HG03378 (cell line): ENCODE data around the gene SGMS2.

Source experiments
- ATAC-seq: cut with Tn5 transposase; IDR thresholded peaks from one replicate; pipeline ENCODE4 v1.9.1; 2021; ENCODE audit warnings: mild to moderate bottlenecking, moderate library complexity; ENCODE audit not compliant: unreplicated experiment

The SGMS2 gene

DNA sequence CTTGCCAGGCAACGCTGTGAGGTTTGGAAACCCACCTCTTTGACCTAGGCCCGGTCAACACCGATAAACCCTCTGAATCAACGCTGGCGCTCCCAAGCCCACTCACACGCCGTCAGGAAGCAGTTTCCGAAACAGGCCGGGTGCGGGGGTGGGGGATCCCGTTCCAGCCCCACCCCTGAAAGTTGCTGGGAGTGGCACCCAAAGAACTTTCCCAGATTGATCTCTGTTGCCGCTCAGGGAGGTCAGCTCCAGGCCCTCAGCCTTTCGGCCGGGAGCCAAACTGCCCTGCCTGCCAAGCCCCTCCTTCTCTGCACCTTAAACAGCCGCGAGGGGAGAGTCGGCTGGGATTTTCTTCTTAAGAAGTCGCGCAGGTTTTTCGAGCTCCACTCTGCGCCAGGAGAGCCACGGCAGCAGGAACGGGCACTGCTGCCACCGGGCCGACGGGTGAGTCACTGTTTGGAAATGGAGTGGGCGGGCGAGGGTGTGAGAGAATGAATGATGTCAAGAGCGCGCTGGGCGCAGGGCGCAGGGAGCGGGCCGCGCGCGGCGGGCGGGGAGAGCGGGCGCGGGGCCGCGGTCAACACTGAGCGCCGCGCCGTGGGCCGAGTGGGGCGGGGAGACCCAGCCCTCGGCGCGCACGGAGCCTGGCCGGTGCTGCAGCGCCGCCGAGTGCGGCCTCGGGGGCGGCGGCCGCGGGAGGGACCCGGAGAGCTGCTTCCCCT lies at the start of gene SGMS2:
SGMS2 (plus strand) TSS at position 583 of the 722 bp plus-strand sequence. CDS start 70,622 bp downstream, outside the sequence.
- peak; percentile 84 for ATAC-seq

DNA sequence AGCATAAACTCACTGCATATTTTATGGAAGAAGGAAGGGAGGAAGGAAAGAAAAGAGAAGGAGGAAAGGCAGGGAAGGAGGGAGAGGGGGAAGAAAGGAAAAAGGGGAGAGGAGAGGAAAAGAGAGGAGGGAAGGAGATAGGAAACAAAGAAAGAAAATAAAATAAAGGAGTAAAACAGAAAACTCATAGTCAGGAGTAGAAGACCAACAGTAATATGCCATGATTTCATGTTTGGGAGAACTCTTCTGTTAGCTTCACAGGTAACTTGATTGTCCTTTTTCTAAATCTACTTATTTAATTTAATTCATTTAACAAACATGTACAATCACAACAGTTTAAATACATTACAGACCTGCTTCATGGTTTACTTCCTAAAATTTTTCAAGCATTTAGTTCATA lies 46.8 kb upstream of the SGMS2 start:
- ATAC-seq: no peak

DNA sequence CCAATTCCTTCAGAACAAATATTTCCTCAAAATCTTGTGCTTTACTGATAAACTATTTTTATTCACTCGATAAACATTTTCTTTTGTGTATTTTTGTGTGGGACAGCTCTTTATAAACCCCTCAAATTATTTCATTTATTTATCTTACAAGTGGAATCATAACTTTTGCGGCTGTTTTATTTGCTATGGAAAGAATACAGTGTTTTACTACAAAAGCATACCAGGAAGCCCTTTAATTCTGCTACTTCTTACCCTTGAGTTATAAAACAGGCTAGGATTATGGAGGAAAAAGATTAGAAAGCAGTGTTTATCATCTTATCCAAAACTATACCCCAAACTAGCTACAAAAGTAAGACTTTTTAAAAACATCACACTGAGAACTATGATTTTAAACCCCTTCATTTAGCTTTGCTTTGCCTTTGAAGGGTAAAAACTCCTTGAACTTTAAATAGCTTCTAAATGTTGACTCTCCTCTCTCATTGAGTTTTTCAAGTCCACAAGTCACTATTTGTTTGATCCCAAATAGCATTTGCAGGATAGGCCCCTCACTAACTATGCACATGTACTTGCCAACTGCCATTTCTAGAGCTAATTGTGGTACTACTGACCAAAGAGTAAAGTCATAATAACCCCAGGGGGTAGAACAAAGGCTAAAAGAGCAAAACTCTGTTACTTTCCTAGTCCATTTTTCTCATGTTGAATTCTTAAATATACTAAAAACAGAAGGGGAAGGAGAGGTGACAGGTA lies 45.8 kb upstream of the SGMS2 start:
- ATAC-seq: no peak

DNA sequence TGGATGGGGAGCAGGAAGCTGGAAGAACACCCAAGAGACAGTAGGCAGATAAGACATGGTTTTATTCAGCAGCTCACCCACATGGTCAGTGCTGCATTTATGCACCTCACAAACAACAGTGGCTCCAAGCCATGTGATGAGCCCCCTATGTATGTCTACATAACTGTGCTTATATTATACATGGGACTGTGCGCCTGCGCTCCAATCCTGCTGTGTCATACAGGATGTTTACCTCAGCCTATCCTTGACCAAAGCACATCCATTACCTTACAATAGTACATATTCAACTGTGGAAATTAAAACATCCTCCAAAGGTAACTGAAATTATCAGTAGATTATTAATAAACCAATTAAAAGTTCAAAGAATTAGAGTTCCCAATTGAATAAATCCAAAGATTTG lies 44.1 kb upstream of the SGMS2 start:
- no peak for ATAC-seq

GRCh38 chr4:107791902-107792301 lies 32.8 kb upstream of the SGMS2 start:
- ATAC-seq: no peak

DNA sequence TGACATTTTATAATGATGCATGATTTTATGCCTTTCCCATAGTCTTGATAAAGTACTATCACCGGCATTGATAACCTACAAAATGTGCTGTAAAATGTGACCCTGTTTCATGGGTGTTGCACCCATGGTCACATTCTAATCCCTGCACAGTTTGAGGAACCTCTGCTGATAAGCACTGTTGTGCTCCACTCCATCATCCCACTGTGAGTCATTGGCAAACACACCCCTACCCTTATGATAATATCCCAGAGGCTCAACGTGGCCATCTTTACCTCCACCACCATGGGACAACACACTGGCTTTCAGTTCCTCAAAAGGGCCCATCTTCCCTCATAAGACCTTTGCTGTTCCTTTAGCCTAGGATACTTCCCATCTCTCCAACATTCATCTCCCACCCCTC lies 32.0 kb upstream of the SGMS2 start:
- ATAC-seq: no peak

- ATAC-seq: no peak
Measured at GRCh38 chr4:107793996-107794395, 30.7 kb upstream of the SGMS2 start.

DNA sequence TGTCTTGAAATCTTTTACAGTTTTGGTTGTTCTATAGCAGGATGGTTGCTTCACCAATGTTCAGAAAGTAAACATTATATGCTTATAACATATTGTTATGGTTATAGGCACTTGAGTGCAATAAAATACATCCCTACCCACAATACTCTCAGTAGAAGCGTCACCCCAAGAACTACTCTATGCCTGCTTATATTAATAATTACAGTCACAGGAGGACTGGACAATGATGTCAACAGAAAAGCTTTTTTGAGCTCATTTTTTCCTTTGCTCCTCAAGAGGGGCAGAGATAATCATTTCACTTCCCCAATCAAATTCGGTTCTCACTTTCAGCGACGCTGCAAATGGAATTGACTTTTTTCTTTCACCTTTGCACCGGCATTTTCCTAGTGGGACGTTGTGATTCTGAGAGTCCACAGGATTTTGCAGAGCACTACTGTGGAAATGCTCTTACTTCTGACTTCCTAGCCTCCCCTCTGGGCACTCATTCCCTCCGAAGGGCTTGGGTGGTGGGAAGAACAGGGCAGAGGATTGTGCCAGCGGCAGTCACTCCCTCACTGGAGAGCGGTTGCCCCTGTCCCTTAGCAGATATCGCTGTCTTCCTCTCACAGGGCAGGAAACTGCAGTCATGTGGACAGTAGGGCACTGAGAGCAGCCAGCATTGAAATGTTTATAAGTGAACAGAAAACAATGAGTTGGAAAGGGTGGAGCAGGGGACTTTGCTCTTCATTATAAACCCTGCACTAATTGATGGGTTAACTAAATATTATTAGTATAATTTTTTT lies 24.9 kb upstream of the SGMS2 start:
- ATAC-seq: no peak

DNA sequence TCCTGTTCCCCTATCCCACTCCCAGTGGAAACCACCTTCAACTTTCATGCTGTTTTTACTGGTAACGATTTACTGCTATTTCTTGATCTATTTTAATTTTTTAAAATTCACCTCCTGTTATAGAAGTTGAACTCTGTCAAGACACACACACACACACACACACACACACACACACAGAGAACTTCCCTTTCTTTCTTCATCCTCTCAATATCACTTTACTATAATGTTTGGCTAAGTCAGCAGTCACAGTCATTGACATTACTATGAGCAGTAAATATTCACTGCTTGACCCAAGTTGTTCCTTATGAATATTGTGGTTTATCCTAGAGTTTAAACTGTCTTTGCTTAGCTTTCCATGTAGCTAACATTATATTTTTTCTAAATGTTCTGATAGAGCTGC lies 24.0 kb upstream of the SGMS2 start:
- no peak for ATAC-seq

DNA sequence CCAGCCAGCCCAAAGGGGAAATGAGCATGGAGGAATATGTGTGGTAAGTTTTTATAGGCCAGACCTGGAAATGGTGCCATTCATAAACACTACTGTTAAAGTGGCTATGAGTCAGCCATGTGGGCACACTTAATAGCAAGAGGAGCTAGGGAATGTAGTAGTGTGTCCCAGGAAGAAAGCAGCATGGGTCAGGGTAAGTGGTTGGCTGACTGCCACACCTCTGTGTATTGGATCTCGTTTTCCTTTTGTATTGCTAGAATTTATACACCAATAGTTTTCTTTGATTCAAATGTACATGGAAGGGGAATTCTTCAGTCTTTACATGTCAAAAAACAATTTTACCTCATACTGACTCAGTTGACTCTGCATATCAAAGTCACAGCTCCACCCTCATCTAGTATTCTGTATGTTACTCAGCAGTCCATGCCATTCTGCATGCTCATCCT lies 22.9 kb upstream of the SGMS2 start:
- no peak for ATAC-seq

DNA sequence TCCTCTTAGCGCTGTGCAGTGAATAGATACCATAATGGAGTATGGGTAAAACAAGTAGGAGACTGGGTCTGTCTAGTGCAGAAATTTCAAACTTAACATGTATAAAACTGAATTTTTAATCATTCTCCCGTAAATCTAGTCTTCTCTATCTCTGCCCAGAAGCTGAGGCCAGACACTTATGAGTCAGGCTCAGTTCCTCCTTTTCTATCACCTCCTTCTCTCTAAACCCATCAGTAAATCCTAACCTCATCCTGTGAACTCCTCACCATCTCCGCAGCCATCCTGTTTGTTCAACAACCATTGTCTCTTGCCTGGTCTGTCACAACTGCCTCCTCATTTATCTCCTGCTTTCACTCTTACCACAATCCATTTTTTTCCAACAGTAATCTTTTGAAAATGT lies 19.8 kb upstream of the SGMS2 start:
- ATAC-seq: no peak

- ATAC-seq: no peak
Measured at GRCh38 chr4:107806196-107806595, 18.5 kb upstream of the SGMS2 start.

DNA sequence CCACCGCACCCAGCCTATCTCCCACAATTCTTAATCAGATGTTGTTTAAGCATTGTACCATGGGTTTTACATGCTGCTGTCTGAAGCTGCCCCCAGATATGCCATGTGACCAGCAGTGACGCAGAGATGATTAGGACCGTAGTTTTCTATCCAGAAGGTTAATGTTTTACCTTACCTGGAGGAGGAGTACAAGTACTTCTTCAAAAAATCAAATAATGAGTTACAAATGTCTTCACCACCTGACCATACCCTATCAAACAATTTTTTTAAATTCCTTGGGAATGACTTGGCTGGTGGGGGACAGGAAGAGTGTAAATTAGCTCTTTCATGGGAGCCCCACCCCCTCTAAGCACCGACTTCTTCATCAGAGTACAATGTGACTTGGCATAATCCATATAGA lies 16.2 kb upstream of the SGMS2 start:
- no peak for ATAC-seq

DNA sequence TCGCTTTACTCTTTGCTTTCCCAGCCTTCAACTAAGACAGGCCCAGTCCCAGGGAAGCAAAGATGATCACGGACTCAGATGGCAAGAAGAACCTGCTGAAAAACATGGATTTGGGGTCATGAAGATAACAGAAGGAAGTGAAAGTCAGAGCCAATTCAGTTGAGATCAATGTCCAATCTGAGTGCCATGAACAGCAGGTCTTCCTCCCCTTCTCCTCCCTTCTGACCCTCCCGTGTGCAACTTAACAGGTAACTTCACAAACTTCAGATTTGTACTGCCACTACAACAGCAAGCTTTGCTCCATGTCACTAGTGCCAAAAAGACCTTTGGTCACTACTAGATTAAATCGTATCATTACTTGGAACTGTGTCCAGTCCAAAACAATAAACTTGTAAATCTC lies 15.5 kb upstream of the SGMS2 start:
- ATAC-seq: no peak

DNA sequence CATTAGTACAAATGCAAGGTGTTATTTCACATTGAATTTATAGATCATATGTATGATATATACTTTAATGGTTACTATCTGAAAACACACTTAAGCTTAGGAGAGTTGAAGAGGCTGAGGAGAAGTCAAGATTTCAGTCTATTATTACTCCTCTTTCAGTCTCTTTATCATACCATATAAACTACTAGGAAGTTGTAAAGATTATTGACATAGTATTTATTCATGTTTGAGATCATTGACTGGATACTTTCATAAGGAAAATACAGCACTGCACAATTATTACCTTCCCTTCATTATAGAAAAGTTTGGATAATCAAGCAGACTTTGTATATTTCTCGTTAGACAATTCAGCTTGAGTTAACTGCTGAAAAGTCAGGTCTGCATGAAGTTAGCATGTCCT lies 10.0 kb upstream of the SGMS2 start:
- ATAC-seq: no peak

GRCh38 chr4:107815158-107815557 lies 9.6 kb upstream of the SGMS2 start:
- no peak for ATAC-seq

DNA sequence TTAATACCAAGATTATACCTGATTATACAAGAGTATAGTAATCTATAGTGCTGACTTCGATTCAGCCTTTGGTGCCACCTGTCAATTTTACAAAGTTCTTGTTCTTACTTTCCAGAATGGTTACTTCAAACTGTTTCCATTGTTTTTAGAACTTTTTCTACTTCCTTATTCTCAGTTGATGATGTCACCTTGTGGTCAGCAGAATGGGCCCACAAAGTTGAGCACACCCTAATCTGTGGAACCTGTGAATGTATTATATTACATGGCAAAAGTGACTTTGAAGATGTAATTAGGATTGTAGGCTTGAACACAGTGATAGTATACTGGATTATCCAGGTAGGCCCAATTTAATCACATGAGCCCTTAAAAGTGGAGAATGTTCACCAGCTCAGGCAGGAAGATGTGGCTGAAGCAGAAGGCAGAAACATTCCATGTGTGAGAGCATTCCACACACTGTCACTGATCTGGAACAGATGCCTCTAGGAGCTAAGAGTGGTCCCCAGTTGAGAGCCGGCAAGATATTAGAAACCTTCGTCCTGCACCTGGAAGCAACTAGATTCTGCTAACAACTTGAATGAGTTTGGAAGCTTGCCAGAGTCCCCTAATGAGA lies 6.3 kb upstream of the SGMS2 start:
- peak; percentile 76 for ATAC-seq

DNA sequence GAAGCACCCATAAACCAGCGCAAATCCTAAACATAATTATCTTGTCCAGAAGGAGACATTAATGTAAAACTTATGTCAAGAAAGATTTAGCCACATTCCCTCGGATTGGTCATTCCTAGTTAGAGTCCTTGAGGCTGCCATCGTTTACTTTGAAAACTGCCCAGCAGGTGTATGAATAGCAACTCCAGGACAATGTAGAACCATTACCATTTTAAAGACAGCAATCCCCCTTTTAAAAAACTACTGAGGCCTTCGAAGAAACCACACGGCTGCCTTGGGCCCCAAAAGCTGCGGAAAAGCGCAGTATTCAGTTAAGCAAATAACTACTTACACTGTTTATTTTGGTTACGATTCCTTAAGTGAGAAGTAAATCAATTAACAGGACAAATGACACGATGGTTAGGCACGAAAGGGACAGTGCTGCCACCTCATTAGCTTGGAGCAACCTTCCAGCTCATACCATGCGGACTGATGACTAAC lies 822 bp upstream of the SGMS2 start:
- no peak for ATAC-seq

GRCh38 chr4:107825072-107825824 lies 516 bp downstream of the SGMS2 start:
- peak; percentile 14 for ATAC-seq

DNA sequence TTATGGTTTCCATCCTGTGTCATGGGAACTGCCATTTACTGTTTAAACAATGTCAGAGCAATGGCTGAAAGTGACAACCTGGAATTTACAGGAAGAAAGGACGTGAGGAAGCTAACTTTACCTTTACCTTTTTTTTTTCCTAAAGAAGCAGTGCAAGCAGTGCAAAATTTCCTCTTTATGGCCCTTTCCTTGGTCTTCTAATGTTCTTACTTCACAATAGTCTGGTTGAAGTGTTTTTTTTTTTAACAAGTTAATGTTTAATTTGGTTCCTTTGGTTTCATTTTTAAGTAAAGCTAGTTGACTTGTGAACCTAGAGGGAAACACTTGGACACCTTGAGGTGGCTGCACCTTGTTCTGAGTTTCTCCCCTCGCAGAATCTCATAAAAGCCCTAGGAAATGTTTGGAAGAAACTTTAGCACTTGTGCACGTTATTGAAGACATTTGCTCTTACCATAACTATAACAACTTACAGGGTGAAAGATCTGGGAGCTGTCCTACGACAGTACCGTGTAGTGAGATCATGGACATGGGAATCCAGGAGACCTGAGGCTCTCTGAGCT lies 1.8 kb downstream of the SGMS2 start:
- ATAC-seq: no peak
